B cell (primary cell): ENCODE results near the gene PPIL1. TPM values are rescaled to one million over a fixed set of nuclear protein-coding genes. Genes with fewer than 3 reads are reported as not detected.

Experiments used
- ATAC-seq: fragments of 200-7000 bp; cut with Tn5 transposase; one replicate; pipeline ENCODE4 v1.10.0; 2021; ENCODE audit warnings: low read depth, mild to moderate bottlenecking, moderate number of reproducible peaks, moderate library complexity
- CTCF ChIA-PET: fragments of 350-600 bp; sonication (Branson Sonifier 250); formaldehyde crosslinking; loops from one replicate; lab custom pipeline; 2021; ENCODE audit warnings: antibody characterized with exemption, inconsistent platforms; lab: Charles Lee
- POLR2A ChIA-PET: fragments of 350-600 bp; sonication (Branson Sonifier 250); formaldehyde crosslinking; loops from one replicate; lab custom pipeline; 2021; ENCODE audit warnings: antibody characterized with exemption; lab: Charles Lee
- DNase-seq: peaks from one replicate; pipeline ENCODE4 v3.0.0; 2013
- H2AFZ ChIP-seq: 2 replicates; pipeline ENCODE4 v1.6.1; 2012; ENCODE audit warnings: mild to moderate bottlenecking, low read depth, low read length; ENCODE audit not compliant: insufficient read depth, poor library complexity, severe bottlenecking
- H3K27ac ChIP-seq, 2 donors: 1 replicate in 1 of 2; 2 replicates in 1 of 2; pipeline ENCODE4 v1.5.1; 2012 to 2013; ENCODE audit warnings: low read length in 2 of 2, mild to moderate bottlenecking in 2 of 2, moderate library complexity in 1 of 2
- H3K27me3 ChIP-seq, 4 experiments: fragments of 200-600 bp in 1 of 4; sonication (generic) in 1 of 4; replicated peaks in 1 of 4; 1 replicate in 2 of 4; 2 replicates in 2 of 4; pipeline versions ENCODE4 v1.6.1 to v1.7.0; 2013 to 2016; ENCODE audit warnings: low read length in 3 of 4, mild to moderate bottlenecking in 2 of 4, mixed read lengths in 1 of 4, moderate library complexity in 1 of 4; ENCODE audit not compliant: insufficient read depth in 4 of 4, control insufficient read depth in 3 of 4; ENCODE audit errors: control extremely low read depth in 1 of 4
- H3K36me3 ChIP-seq, 2 experiments: replicated peaks in 1 of 2; 1 replicate in 1 of 2; 2 replicates in 1 of 2; pipeline versions ENCODE4 v1.6.1 to v1.7.1; 2013; ENCODE audit warnings: low read length in 1 of 2; ENCODE audit not compliant: insufficient read depth in 2 of 2, control insufficient read depth in 1 of 2; ENCODE audit errors: control extremely low read depth in 1 of 2, extremely low read depth in 1 of 2
- H3K4me1 ChIP-seq, 2 donors: fragments of 200-600 bp in 1 of 2; sonication (generic) in 1 of 2; 1 replicate in 1 of 2; 2 replicates in 1 of 2; pipeline versions ENCODE4 v1.5.1 to v1.6.1; 2013 to 2017; ENCODE audit warnings: low read length in 2 of 2; ENCODE audit not compliant: control insufficient read depth in 2 of 2, insufficient read depth in 2 of 2
- H3K4me2 ChIP-seq: replicated peaks from 2 replicates; pipeline ENCODE3; 2012; ENCODE audit warnings: mild to moderate bottlenecking, low read depth, low read length; ENCODE audit not compliant: poor library complexity, severe bottlenecking
- H3K4me3 ChIP-seq, 5 experiments: fragments of 200-600 bp in 1 of 5; sonication (generic) in 1 of 5; 1 replicate in 3 of 5; 2 replicates in 2 of 5; pipeline versions ENCODE4 v1.5.1 to v1.7.0; 2011 to 2016; ENCODE audit warnings: low read length in 4 of 5, mild to moderate bottlenecking in 4 of 5, low read depth in 2 of 5, control low read depth in 1 of 5, moderate library complexity in 1 of 5; ENCODE audit not compliant: insufficient read depth in 1 of 5; ENCODE audit errors: control extremely low read depth in 1 of 5, extremely low read depth in 1 of 5
- H3K79me2 ChIP-seq: fragments of 200-600 bp; sonication (generic); one replicate; pipeline ENCODE4 v1.6.0; 2016; ENCODE audit warnings: low read length; ENCODE audit not compliant: control insufficient read depth, insufficient read depth
- H3K9ac ChIP-seq: fragments of 200-600 bp; sonication (generic); 2 replicates; pipeline ENCODE4 v1.6.1; 2017; ENCODE audit warnings: mild to moderate bottlenecking, low read length, moderate library complexity
- H3K9me3 ChIP-seq, 3 donors: one replicate each; pipeline versions ENCODE4 v1.6.1 to v1.7.1; 2013; ENCODE audit warnings: low read length in 2 of 3; ENCODE audit not compliant: control insufficient read depth in 2 of 3, insufficient read depth in 1 of 3; ENCODE audit errors: control extremely low read depth in 1 of 3
- H4K20me1 ChIP-seq: 2 replicates; pipeline ENCODE4 v1.6.0; 2012; ENCODE audit warnings: mild to moderate bottlenecking, low read length; ENCODE audit not compliant: insufficient read depth, control insufficient read depth, poor library complexity, severe bottlenecking
- H3K27ac Mint-ChIP-seq: one replicate; pipeline ENCODE4 v1.8.0; 2021; ENCODE audit warnings: mixed read lengths
- H3K27me3 Mint-ChIP-seq: one replicate; pipeline ENCODE4 v1.8.0; 2021; ENCODE audit warnings: mixed read lengths
- H3K4me1 Mint-ChIP-seq: one replicate; pipeline ENCODE4 v1.8.0; 2021; ENCODE audit warnings: mixed read lengths
- H3K4me3 Mint-ChIP-seq: one replicate; pipeline ENCODE4 v1.8.0; 2021; ENCODE audit warnings: mixed read lengths
- H3K9me3 Mint-ChIP-seq: one replicate; pipeline ENCODE4 v1.8.0; 2022; ENCODE audit warnings: mixed read lengths; ENCODE audit not compliant: insufficient read depth
- CTCF ChIP-seq: fragments of 200-600 bp; IDR thresholded peaks from one replicate; pipeline ENCODE4 v1.8.0; 2022; ENCODE audit warnings: antibody characterized with exemption, mild to moderate bottlenecking
- EZH2 ChIP-seq: IDR thresholded peaks from 2 replicates; pipeline ENCODE4 v1.6.1; 2012; ENCODE audit warnings: borderline replicate concordance, low read depth, mild to moderate bottlenecking, moderate library complexity, low read length; ENCODE audit not compliant: insufficient read depth, poor library complexity, severe bottlenecking
- WGBS: methylation state at CpG from one replicate; pipeline ENCODE4 v1.1.5; 2013; ENCODE audit warnings: missing lambda C conversion rate; ENCODE audit not compliant: insufficient coverage; 5-methylcytosine and 5-hydroxymethylcytosine counted together
- intact Hi-C: fragments of 100-400 bp; cut with micrococcal nuclease; formaldehyde crosslinking; loops from one replicate; pipeline ENCODE4 v1.10.0; 2022
- polyA plus RNA-seq: library from polyadenylated mRNA; depleted of rRNA; stranded (reverse); fragments of >200 nt; gene quantifications from 2 replicates; pipeline ENCODE4 v1.2.3, GENCODE V29; 2012
- total RNA-seq, 2 donors: library from RNA; stranded (reverse); fragments of 120-200 nt in 1 of 2; gene quantifications; 1 replicate in 1 of 2; 2 replicates in 1 of 2; pipeline versions ENCODE4 v1.2.3 to v1.2.4, GENCODE V29; 2013 to 2022

The PPIL1 gene
- total and polyA plus RNA-seq, 2 donors (not counting 1 experiment from before 2014, with no cell fraction given): 2.9 to 7.0 TPM

GRCh38 chr6:36807143-36807542 lies 67.5 kb downstream of the PPIL1 start:
- Mint-ChIP-seq H3K4me3 (no peak overlapping the region), H3K4me1 (no peaks in the 10 kb centered on the region), H3K27me3 (peaks cover 12% of the 10 kb centered on the region), H3K9me3 (no peaks in the 10 kb centered on the region), H3K27ac (no peak overlapping the region)
- Histone ChIP-seq H3K27ac (no peak overlapping the region), H3K4me3 (no peak overlapping the region), H3K4me1 (no peaks in the 10 kb centered on the region), H3K4me2 (no peak overlapping the region), H3K9me3 (no peaks in the 10 kb centered on the region), H3K79me2 (no peaks in the 10 kb centered on the region), H4K20me1 (no peaks in the 10 kb centered on the region), H2AFZ (no peak overlapping the region), H3K27me3 (peaks cover 0 to 2% (median under 1%) of the 10 kb centered on the region in 4 experiments), H3K9ac (no peak overlapping the region), H3K36me3 (no peaks in the 10 kb centered on the region)
- ChIA-PET CTCF (interaction anchor here (0.5 kb wide), 1 partner anchor 341 kb away, joined by 3 read pairs; no protein-coding TSS in a partner anchor), POLR2A (no interaction called here)
- 97% methylated on average over 5 of the region's 5 CpGs for WGBS
- intact Hi-C loops: no loop called here
- TF ChIP-seq EZH2 (no peak), CTCF (no peak)
- no peak for DNase-seq
- ATAC-seq: no peak

GRCh38 chr6:36805917-36806316 lies 68.7 kb downstream of the PPIL1 start:
- CTCF ChIA-PET: no interaction called here

More at GRCh38 chr6:36805917-36806316, 68.7 kb downstream of the PPIL1 start:
- TF ChIP-seq EZH2 (no peak), CTCF (no peak)
- Mint-ChIP-seq H3K9me3 (no peaks in the 10 kb centered on the region), H3K4me3 (no peak overlapping the region), H3K27me3 (peaks cover 12% of the 10 kb centered on the region), H3K27ac (no peak overlapping the region), H3K4me1 (no peaks in the 10 kb centered on the region)
- DNase-seq (no peak), ATAC-seq (no peak)
- Histone ChIP-seq H3K79me2 (no peaks in the 10 kb centered on the region), H2AFZ (no peak overlapping the region), H3K4me1 (no peaks in the 10 kb centered on the region), H3K9ac (no peak overlapping the region), H3K27me3 (peaks cover 0 to 2% (median under 1%) of the 10 kb centered on the region in 4 experiments), H3K27ac (no peak overlapping the region), H4K20me1 (no peaks in the 10 kb centered on the region), H3K4me3 (no peak overlapping the region), H3K4me2 (no peak overlapping the region), H3K36me3 (no peaks in the 10 kb centered on the region), H3K9me3 (no peaks in the 10 kb centered on the region)
- intact Hi-C loops: no loop called here
- 81% methylated on average over 7 of the region's 8 CpGs for WGBS
- POLR2A ChIA-PET: no interaction called here
